K562 (cell line): ENCODE data around the gene FBN3. TPM values are rescaled to one million over a fixed set of nuclear protein-coding genes. Genes with fewer than 3 reads are reported as not detected.

Experiments used
- GTF2B ChIP-seq: IDR thresholded peaks from 2 replicates; pipeline ENCODE4 v1.6.1; 2011; ENCODE audit not compliant: insufficient read length; ENCODE audit errors: extremely low read depth
- MEIS2 ChIP-seq: fragments of 450-650 bp; IDR thresholded peaks from 2 replicates; pipeline ENCODE4 v1.6.1; 2014; ENCODE audit warnings: mild to moderate bottlenecking; ENCODE audit not compliant: partially characterized antibody
- NFATC3 ChIP-seq: fragments of 450-650 bp; IDR thresholded peaks from 2 replicates; pipeline ENCODE4 v1.6.1; 2017; ENCODE audit warnings: mild to moderate bottlenecking
- NR2C1 ChIP-seq, 2 experiments: fragments of 450-650 bp; IDR thresholded peaks; 2 replicates each; pipeline ENCODE4 v1.6.1; 2017; ENCODE audit warnings: mild to moderate bottlenecking in 2 of 2, antibody characterized with exemption in 1 of 2, inconsistent platforms in 1 of 2, missing compliant biosample characterization in 1 of 2, missing genetic modification characterization in 1 of 2
- POLR2AphosphoS2 ChIP-seq: IDR thresholded peaks from 2 replicates; pipeline ENCODE4 v1.6.1; 2012; ENCODE audit warnings: low read length, improper control_type of control experiment
- PRPF4 ChIP-seq: fragments of 200-400 bp; formaldehyde crosslinking; IDR thresholded peaks from one replicate; pipeline ENCODE4 v1.6.1; 2017; ENCODE audit warnings: low read length, low read depth, mild to moderate bottlenecking; ENCODE audit not compliant: insufficient read depth, poor library complexity, severe bottlenecking
- RBM34 ChIP-seq: fragments of 200-400 bp; formaldehyde crosslinking; IDR thresholded peaks from 2 replicates; pipeline ENCODE4 v1.6.1; 2018; ENCODE audit warnings: low read length, borderline replicate concordance; ENCODE audit not compliant: insufficient read depth
- XRCC4 ChIP-seq: IDR thresholded peaks from one replicate; pipeline ENCODE4 v1.6.1; 2011; ENCODE audit not compliant: insufficient read depth, insufficient read length; ENCODE audit errors: extremely low read depth
- ZNF830 ChIP-seq: fragments of 250-450 bp; sonication (Bioruptor Pico); IDR thresholded peaks from 2 replicates; pipeline ENCODE4 v1.5.0; 2021; ENCODE audit warnings: mild to moderate bottlenecking
- ZSCAN32 ChIP-seq: fragments of 450-650 bp; formaldehyde crosslinking; IDR thresholded peaks from 2 replicates; pipeline ENCODE4 v1.4.0; 2020; ENCODE audit warnings: mild to moderate bottlenecking, moderate library complexity
- polyA plus RNA-seq, 8 experiments: library from polyadenylated mRNA; depleted of rRNA in 4 of 8; stranded (reverse) in 5 of 8; unstranded in 3 of 8; fragments of >200 nt; fragmentation: Nextera tagmentation in 2 of 8; fragmentation: Illumina TruSeq in 1 of 8; extraction: Ambion mirVana in 2 of 8; extraction: Trizol in 1 of 8; gene quantifications; 2 replicates each; pipeline versions ENCODE4 v1.2.1 to v1.2.3, GENCODE V29; 2011 to 2014; ENCODE audit warnings: inconsistent platforms in 1 of 8, missing spikeins in 1 of 8
- total RNA-seq, 7 experiments: library from RNA; depleted of rRNA in 6 of 7; stranded (reverse); fragments of >200 nt in 6 of 7; fragmentation: Illumina TruSeq in 2 of 7; extraction: Trizol in 2 of 7; gene quantifications; 2 replicates each; pipeline versions ENCODE4 v1.2.1 to v1.2.3, GENCODE V29; 2011 to 2021; ENCODE audit warnings: low replicate concordance in 1 of 7
- TF ChIP-seq, protein P1 (sequence below): fragments of 200-800 bp; sonication (Bioruptor generic); IDR thresholded peaks from 2 replicates; pipeline ENCODE4 v1.6.1; 2017; ENCODE audit warnings: missing genetic modification characterization, missing compliant biosample characterization
- TF ChIP-seq, protein P2 (sequence below): fragments of 450-650 bp; IDR thresholded peaks from 2 replicates; pipeline ENCODE4 v1.6.1; 2016; ENCODE audit warnings: antibody characterized with exemption
- TF ChIP-seq, protein P3 (sequence below), 2 experiments: fragments of 450-650 bp in 1 of 2; sonication (generic) in 1 of 2; formaldehyde crosslinking; conservative IDR thresholded peaks; 2 replicates each; pipeline versions ENCODE4 v1.4.0 to v1.8.1; 2020 to 2022; ENCODE audit warnings: mild to moderate bottlenecking in 1 of 2, missing genetic modification reagents in 1 of 2
- TF ChIP-seq, protein P4 (sequence below), 2 experiments: IDR thresholded peaks in 1 of 2; conservative IDR thresholded peaks in 1 of 2; 2 replicates each; pipeline ENCODE4 v1.6.1; 2016; ENCODE audit warnings: low read depth in 2 of 2, mild to moderate bottlenecking in 1 of 2, missing compliant biosample characterization in 1 of 2, missing genetic modification characterization in 1 of 2, moderate library complexity in 1 of 2
- TF ChIP-seq, protein P5 (sequence below): fragments of 450-650 bp; formaldehyde crosslinking; IDR thresholded peaks from 2 replicates; pipeline ENCODE4 v1.4.0; 2020; ENCODE audit warnings: mild to moderate bottlenecking, moderate library complexity

FBN3 gene
- total and polyA plus RNA-seq, 9 of the 15 experiments (the other 6 are each of a cell fraction or from before 2014, with no cell fraction given), result under 0.01 to 0.29 (median 0.01) TPM; not detected in 4

GRCh38 chr19:8050274-8051096 is 98.9 kb downstream of the FBN3 start (continued):
- TF ChIP-seq, protein P1, sequence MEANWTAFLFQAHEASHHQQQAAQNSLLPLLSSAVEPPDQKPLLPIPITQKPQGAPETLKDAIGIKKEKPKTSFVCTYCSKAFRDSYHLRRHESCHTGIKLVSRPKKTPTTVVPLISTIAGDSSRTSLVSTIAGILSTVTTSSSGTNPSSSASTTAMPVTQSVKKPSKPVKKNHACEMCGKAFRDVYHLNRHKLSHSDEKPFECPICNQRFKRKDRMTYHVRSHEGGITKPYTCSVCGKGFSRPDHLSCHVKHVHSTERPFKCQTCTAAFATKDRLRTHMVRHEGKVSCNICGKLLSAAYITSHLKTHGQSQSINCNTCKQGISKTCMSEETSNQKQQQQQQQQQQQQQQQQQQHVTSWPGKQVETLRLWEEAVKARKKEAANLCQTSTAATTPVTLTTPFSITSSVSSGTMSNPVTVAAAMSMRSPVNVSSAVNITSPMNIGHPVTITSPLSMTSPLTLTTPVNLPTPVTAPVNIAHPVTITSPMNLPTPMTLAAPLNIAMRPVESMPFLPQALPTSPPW (CRISPR knock-in tag), result peak; percentile 50
- TF ChIP-seq, protein P2, sequence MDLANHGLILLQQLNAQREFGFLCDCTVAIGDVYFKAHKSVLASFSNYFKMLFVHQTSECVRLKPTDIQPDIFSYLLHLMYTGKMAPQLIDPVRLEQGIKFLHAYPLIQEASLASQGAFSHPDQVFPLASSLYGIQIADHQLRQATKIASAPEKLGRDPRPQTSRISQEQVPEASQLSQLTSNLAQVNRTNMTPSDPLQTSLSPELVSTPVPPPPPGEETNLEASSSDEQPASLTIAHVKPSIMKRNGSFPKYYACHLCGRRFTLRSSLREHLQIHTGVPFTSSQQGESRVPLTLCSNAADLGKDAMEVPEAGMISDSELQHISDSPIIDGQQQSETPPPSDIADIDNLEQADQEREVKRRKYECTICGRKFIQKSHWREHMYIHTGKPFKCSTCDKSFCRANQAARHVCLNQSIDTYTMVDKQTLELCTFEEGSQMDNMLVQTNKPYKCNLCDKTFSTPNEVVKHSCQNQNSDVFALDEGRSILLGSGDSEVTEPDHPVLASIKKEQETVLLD, result no peak
- no peak for TF ChIP-seq RBM34
- no peak for TF ChIP-seq ZSCAN32
- TF ChIP-seq, protein P3, sequence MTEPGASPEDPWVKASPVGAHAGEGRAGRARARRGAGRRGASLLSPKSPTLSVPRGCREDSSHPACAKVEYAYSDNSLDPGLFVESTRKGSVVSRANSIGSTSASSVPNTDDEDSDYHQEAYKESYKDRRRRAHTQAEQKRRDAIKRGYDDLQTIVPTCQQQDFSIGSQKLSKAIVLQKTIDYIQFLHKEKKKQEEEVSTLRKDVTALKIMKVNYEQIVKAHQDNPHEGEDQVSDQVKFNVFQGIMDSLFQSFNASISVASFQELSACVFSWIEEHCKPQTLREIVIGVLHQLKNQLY (CRISPR knock-in tag; conservative IDR thresholded peaks at IDR 0.05), result no peak
- TF ChIP-seq GTF2B, result no peak
- no peak for TF ChIP-seq ZNF830 (CRISPR knock-in tag)
- no peak for TF ChIP-seq XRCC4
- TF ChIP-seq, protein P4, sequence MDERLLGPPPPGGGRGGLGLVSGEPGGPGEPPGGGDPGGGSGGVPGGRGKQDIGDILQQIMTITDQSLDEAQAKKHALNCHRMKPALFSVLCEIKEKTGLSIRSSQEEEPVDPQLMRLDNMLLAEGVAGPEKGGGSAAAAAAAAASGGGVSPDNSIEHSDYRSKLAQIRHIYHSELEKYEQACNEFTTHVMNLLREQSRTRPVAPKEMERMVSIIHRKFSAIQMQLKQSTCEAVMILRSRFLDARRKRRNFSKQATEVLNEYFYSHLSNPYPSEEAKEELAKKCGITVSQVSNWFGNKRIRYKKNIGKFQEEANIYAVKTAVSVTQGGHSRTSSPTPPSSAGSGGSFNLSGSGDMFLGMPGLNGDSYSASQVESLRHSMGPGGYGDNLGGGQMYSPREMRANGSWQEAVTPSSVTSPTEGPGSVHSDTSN (CRISPR knock-in tag; IDR thresholded peaks at IDR 0.05; ENCODE audit: low read depth), result 0 out of 2 replicates have a peak, but pooled peaks have one; percentile 8
- TF ChIP-seq, protein P4 (tag; conservative IDR thresholded peaks at IDR 0.05; ENCODE audit: low read depth), result peak; percentile 94
- no peak for TF ChIP-seq POLR2AphosphoS2
- no peak for TF ChIP-seq PRPF4
- TF ChIP-seq NFATC3, result no peak
- TF ChIP-seq, protein P5, sequence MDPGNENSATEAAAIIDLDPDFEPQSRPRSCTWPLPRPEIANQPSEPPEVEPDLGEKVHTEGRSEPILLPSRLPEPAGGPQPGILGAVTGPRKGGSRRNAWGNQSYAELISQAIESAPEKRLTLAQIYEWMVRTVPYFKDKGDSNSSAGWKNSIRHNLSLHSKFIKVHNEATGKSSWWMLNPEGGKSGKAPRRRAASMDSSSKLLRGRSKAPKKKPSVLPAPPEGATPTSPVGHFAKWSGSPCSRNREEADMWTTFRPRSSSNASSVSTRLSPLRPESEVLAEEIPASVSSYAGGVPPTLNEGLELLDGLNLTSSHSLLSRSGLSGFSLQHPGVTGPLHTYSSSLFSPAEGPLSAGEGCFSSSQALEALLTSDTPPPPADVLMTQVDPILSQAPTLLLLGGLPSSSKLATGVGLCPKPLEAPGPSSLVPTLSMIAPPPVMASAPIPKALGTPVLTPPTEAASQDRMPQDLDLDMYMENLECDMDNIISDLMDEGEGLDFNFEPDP (CRISPR knock-in tag), result no peak
- no peak for TF ChIP-seq NR2C1 (IDR thresholded peaks at IDR 0.05)
- TF ChIP-seq NR2C1 (tag; IDR thresholded peaks at IDR 0.05), result 0 out of 2 replicates have a peak, but pooled peaks have one; percentile 35
- peak; percentile 97 for TF ChIP-seq MEIS2
